GM19452 (cell line): ENCODE measurements around the gene PLEKHH2.
A peak's percentile ranks its signal among the peaks of the same experiment; 100 is the strongest.

Source experiments
- ATAC-seq: cut with Tn5 transposase; IDR thresholded peaks from one replicate; pipeline ENCODE4 v1.9.1; 2021; ENCODE audit not compliant: unreplicated experiment

Gene PLEKHH2

DNA sequence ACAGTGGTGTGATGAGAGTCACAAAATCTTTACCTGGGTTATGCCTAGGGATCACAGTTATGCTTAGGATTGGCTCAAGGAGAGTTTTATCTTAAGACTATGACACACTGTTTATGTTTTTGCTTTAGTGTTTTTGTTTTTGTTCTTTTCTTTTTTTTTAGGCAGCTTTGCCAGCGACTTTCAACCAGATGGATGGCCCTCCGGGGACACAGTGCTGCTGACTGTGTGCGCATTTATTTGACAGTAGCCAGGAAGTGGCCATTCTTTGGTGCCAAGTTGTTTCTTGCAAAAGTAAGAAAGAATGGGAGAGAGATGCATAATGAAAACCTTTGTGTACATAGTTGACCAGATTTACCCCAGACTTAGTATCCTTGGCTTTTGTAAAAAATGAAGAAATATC is 121.7 kb downstream of the PLEKHH2 start:
- no peak for ATAC-seq

DNA sequence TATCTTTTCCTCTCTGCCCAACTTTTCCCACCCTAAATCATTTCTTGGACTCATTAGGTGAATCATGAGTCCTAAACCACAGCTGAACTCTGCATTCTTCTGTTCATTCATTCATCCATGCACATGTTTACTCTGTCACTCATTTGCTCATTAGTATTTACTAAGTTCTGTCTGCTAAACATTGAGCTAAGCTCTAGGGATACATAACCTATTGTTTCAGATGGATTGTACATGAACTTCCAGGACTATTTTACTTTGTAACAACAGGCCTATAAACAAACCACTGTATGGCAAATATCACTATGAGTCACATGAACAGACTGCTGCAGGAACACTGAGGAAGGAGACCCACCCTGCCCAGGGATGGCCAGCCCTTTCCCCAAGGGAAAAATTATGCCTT is 122.1 kb downstream of the PLEKHH2 start:
- no peak for ATAC-seq

DNA sequence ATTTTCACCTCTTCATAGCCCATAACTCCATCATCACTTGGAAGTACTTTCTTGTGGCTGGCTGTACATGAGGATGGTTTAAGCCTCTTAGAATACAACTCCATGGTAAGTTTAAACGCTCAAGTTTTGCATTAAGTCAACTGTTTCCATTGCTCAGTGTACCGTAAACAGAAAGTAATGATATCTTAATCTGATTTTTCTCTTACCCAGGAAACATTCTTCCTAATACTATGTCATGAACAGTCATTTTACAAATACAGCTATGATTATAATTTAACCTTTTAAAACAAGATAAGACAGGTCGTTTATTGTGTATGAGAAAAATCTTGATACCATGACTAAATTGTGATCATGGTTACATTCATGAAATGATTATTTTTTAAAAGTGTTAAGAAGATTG is 125.2 kb downstream of the PLEKHH2 start:
- ATAC-seq: no peak

DNA sequence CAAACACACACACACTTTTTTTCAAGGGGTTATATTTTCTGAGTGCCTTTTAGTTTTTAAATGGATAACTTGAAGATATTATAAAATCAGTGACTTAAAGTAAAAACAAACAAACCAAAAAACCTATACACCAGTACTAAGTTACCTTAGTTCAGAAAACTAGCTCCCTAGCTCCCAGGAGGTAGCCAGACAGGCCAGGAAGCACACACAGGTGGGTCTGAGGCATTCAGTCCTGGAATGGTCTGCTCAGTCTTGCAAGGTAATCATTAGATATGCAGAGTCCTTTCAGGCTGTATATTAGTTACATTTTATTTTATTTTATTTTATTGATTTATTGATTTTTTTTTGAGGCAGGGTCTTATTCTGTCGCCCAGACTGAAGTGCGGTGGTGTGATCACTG is 126.0 kb downstream of the PLEKHH2 start:
- ATAC-seq: no peak

DNA sequence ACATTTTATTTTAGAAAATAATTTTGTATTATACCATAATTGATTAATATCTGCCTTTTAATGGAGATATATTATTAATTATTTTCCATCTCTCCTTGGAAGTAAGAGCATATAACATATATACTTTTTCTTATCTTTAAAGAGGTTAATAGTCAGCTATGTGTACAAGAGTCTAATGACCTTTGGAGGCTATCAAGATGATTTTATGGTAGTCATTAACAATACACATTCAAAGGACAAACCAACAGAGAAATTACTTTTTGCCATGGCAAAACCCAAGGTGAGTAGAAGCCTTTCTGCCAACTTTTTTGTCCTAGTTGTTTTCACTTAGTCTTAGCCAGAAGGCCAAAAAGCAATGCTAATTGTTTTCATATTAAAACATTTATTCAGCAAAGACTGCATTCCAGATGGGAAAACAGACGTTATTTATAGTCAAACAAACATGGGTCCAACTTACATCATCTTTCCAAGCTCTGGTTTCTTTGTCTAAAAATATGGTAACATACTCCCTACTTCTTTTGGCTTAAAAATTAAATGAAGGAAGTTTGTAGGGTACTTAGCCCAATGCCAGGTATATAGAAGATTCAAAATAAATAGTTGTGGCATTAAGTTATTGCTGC is 127.1 kb downstream of the PLEKHH2 start:
- no peak for ATAC-seq

DNA sequence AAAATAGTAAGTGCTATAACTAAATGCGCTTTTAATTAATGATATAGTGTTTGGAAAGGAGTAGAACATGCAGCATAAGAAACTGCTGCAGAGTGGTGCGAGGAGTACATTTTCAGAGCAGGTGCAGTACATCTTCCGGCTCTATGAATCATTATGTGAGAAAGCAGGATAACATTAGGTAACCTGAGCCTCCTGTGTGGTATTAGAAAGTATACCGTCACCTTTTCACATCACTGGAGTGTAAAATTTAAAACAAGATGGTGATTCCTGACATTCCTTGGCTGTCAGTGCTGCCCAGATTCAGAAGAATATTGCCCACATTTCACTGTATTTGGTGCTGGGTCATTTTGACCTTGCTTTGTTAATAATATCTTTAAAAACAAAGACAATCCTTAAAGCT is 128.9 kb downstream of the PLEKHH2 start:
- ATAC-seq: no peak

DNA sequence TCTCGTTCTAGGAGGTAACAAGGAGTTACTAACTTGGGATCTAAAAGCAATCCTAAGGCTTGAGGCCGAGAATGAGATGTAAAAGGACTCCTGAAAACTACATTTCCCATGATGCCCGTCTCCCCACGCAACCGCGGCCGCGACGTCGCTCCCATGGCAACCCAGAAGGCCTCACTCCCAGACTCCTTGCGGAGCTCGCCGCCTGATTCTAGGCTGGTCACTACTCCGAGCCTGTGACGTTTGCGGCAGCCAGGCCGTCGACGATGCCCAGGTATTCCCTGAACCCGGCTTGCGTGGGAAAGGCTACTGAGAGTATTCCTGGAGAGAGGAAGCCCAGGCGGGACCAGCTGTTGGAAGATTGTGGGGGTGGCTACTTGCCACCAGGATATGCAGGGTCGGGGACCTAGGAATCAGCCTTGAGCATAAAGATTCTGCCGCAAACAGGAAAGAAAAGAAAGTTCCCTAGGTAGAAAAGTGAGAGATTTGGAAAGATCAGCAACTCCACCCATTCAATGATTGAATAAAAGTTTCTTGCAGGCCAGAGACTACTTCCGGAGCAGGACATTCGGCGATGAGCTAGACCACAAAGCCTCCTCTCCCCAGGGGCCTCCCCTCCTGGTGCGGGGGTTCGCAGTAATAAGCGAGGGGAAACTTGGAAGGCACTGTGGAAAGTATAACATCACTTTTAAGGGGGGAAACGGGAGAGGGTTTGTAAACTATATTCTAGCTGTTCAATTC is 137.0 kb downstream of the PLEKHH2 start, which contains the start of gene DYNC2LI1:
Gene DYNC2LI1 (plus strand): TSS at position 164 of the 738 bp plus-strand sequence. CDS start 100 bp downstream, at position 264.
- ATAC-seq: peak; percentile 99

DNA sequence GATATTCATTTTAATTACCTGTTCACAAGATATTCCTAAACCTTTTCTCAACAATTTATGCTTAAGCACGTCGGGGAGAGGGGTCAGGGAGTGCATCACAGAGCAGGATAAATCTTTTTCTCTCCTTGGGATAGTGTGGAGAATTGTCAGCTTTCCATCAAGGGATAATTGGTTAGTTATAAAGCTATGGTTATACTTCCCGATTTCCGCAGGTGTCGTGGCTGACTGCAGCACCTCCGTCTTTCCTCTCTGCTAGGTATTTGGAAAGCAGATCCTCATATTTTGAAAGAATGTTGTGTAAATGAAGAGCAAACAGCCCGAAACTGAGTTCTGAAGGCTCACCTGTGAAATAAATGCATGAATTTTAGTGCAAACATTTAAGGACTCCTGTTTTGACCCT is 137.6 kb downstream of the PLEKHH2 start:
- no peak for ATAC-seq

DNA sequence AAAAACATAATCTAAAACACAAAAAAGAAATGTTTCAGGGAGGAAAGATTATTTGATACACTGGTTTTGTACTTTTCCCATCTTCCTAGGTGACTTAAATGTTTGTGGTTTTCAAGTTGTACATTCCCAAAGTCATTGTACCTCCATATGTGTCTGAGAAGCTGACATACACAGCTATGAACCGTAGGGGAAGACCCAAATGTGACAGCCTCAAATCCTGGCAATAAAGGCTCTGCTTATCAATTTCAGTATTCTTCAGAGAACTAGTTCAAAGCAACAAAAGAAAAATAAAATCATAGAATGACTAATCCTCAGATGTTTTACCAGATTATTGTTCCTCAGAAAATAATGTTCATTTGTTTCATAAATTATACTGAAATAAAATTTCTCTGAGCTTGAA is 139.3 kb downstream of the PLEKHH2 start:
- no peak for ATAC-seq

DNA sequence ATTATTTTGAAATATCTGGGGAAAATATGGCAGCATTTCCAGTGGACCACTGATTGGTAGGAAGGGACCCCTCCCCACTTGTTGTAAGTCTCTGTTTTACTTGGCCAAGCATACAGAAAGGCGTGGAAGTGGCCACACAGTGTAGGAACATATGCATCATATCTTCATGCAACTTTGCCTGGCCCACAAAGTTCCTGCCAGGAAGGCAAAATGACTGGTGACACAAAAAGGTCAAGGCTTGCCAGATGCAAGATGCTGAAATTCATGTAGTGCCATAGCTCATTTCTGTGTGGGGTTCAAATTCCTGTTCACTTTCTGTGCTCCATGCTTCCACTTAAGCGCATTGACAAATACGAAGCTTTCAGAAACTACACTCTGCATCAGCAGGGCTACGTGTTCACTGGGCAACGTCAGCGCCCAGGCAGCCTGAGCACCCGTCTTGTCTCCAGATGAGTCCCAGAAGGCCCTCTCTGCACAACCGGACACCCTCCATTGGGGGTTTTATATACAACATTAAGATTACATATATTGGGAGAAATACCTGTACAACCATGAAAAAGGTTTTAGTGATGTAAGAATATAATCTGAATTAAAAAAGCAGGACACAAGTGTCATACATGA is 140.4 kb downstream of the PLEKHH2 start:
- no peak for ATAC-seq

DNA sequence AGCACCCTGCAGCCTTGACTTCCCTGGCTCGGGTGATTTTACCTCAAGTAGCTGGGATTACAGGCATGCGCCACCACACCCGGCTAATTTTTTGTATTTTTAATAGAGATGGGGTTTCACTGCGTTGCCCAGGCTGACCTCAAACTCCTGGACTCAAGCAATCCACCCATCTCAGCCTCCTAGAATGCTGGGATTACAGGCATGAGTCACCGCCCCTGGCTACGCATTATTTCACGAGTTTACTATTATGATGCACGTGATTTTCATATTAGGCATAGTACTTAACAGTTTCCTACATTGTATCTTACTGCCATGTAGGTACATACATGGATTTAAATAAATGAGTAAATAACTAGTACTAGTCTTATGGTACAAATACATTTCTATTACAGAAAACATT is 141.2 kb downstream of the PLEKHH2 start:
- ATAC-seq: no peak

DNA sequence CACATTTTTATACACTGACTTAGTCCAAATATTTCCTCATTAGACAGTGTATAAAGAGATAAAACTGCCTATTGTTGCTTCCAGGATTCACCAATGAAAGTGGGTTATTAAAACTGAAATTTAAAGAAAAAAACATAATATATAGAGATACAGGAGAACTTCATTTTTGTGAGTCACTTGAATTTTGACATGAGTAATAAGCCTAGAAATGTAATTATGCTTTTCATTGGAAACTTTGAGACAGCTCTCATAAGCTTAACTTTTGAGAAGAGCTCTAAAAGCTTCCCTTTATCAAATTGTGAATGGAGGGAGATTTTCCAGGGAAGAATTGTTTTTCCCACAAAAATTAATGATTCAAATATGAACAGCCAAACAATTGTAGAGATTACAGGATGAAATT is 150.8 kb downstream of the PLEKHH2 start:
- ATAC-seq: no peak

DNA sequence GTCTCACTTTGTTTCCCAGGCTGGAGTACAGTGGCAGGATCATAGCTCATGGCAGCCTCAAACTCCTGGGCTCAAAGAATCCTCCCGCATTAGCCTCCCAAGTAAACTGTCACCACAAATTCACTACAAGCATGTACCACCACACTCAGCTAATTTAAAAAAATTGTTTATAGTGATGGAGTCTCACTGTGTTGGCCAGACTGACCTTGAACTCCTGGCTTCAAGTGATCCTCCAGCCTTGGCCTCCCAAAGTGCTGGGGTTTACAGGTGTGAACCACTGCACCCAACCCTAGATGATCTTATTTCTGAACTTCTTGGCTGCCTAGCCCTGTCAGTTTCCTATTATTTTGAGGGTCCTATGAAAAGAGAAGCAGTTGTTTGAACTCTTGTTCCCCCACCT is 151.6 kb downstream of the PLEKHH2 start:
- no peak for ATAC-seq

DNA sequence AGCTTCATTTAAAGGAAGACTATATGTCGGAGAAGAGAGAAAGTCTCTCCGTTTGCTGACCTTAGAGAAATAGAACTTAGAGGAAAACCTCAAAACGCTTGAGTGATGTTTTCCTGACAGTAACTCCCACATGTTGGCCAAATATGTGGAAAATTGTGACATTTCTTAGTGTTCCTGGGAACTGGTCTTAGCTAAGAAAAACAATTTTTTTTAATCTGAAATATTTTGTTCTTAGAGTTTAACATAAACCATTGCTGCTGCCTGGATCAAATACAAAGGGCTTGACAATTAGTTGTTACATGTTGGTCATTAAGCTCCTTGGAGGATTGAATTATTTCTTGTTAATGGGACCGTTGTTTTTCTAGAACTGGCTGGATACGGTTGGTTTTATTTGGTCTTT is 153.1 kb downstream of the PLEKHH2 start:
- no peak for ATAC-seq

DNA sequence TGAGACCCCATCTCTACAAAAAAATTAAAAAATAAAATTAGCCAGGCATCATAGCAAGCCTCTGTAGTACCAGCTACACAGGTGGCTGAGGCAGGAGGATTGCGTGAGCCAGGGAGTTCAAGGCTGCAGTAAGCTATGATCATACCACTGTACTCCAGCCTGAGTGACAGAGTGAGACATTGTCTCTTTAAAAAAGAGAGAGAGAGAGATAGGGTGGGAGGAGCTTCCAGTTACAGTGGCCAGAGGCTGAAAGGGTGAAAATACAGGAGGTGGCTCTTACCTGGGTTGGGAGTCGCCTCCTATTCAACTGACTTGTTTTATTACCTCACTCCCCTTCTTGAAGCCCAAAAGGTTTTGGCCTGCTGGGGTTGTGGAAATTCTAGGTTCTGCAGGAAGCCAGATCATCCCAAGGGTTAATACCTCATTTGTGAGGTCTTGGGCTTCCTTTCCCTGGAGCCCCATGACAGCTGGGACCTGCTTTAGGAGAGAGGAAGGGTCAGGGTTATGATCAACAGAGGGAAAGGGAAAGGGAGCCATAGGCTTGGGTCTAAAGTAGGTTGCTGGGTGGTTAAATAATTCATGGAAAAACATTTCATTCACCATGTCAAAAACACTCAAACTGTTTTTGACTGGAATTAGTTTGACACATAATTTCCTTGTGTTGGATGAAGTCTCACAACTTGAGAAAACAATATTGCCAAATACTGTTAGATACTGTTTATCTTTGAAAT is 154.1 kb downstream of the PLEKHH2 start:
- ATAC-seq: no peak

DNA sequence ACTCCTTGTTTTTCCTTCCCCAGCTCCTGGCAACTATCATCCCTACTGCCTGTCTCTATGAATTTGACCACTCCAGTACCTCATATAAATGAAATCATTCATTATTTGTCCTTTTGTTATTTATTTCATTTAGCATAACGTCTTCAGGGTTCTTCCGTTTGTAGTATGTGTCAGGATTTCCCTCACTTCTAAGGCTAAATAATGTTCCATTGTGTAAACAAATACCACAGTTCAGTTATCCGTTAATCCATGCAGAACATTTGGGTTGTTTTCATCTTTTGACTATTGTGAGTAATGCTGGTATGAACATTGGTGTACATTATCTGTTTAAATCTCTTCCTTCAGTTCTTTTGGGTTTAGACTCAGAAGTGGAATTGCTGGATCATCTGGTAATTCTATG is 155.6 kb downstream of the PLEKHH2 start:
- no peak for ATAC-seq

DNA sequence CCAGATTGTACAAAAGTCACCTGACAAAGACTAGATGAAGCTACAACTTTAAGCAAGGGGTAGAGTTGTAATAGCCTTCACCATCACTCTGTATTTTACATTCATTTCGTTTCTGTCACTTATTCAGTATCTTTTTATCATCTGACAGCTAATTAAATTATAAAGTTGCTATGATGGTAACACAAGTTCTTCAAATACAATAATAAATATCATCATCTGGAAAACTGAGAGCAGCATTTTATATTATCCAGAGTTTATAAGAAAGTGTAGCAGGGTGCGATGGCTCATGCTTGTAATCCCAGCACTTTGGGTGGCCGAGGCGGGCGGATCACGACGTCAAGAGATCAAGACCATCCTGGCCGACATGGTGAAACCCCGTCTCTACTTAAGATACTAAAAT is 157.9 kb downstream of the PLEKHH2 start:
- no peak for ATAC-seq

DNA sequence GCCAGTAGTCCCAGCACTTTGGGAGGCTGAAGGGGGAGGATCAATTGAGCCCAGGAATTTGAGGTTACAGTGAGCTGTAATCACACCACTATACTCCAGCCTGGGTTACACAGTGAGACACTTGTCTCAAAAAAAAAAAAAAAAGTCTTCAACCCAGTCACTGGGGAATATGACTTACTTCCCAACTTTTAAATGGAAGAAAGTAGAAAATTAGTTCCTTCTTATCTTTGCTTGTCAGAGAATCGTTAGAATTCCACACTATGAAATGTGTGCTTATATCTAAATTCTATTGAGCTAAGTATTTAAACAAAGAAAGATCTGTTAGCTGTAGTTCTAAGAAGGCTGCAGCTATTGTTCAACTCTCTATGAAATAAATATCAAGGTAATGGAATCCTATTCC is 159.1 kb downstream of the PLEKHH2 start:
- no peak for ATAC-seq

DNA sequence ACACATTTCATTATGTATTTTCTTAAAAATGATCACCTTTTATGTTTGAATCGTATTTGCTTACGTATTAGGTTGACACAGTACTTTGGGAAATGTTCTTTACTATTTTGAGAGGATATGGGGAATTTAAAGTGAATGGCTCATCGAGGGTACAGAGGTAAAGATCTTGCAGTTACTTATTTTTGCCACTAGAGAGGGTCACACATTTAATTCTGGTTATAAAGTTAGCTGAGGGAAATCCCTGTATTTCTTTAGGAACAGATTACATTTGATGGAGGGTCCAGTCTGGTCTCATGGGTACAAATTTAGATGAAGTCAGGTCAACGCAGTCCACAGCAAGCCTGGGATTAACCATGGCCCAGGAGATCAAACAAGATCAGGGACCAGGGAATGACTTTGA is 161.2 kb downstream of the PLEKHH2 start:
- no peak for ATAC-seq

DNA sequence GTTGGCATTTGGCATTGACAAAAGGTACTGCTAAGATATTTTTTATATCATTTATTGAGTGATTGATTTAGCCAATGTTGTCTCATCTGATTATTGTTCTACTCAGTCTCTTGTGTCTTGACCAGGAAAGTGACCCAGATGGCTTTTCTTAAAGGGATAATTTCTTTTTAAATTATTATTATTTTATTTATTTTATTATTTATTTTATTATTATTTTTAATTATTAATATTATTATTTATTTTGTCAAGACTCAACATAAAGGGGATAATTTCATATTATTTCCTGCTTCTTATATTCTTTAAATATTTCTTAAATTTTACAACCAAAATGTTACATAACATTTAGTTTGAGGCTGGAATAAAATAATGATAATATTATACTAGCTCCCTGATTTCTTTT is 163.8 kb downstream of the PLEKHH2 start:
- ATAC-seq: no peak

DNA sequence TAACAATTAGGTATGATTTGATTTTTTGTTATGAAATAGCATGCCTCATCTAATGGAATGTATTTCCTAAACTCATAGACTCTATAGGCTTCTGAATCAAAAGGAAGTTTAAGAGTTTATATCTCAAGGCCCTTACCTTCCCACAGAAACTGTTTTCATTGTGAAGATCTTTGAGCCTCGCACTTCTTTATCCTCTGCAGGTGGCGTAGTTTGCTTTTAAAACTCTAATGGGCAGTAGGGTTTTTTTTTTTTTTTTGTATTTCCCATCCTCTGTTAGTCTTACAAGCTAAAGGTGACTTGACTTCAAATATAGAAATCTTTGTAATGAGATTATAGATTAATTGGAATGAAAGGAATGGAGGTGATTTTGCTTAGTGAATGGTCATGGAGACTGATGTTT is 165.1 kb downstream of the PLEKHH2 start:
- ATAC-seq: no peak

DNA sequence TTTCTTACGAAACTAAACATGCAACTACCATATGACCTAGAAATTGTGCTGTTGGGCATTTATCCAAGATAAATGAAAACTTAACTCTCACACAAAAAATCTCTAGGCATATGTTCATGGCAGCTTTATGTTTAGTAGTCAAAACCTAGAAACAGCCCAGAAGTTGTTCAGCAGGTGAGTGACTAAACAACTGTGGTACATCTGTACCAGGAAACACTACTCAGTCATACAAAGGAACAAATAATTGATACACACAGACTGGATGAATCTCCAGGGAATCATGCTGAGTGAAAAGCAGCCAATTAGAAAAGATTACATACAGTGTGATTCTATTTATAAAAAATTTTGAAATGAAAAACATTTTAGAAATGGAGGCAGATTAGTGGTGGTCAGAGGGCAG is 166.1 kb downstream of the PLEKHH2 start:
- no peak for ATAC-seq
